ENCODE data around the gene ABCA7. TPM values are rescaled to one million over a fixed set of nuclear protein-coding genes. Genes with fewer than 3 reads are reported as not detected.

Gene ABCA7
- total RNA-seq, 2 experiments from 2014 or later: 76.6 to 77.5 TPM

DNA sequence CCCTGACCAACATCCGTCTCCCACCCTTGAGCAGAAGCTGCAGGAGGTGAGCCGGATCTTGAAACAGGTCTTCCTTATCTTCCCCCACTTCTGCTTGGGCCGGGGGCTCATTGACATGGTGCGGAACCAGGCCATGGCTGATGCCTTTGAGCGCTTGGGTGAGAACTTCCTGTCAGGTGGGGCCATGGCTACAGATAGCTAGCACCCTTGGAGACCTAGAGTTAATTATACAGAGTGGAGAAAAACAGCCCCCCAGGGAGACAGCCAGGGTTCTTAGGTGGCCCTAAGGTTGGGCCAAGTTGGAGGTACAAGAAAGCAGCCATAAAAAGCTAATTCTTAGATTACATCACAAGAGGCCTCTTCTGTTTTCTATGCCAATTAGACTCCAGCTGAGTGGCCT is 18.2 kb downstream of the ABCA7 start:
- no peak overlapping the region for H3K4me3 Mint-ChIP-seq
- DNase-seq (no peak), ATAC-seq (no peak)
- peaks cover 15% of the 10 kb centered on the region for H3K4me1 Mint-ChIP-seq (ENCODE audit: low read depth)
- H3K27me3 Mint-ChIP-seq (ENCODE audit: low read depth): no peaks in the 10 kb centered on the region
- H3K27ac Mint-ChIP-seq: peak overlapping the region; percentile 43
- ChIA-PET POLR2A (interaction anchor here (0.5 to 1.2 kb wide), 2 partner anchors 10 to 30 kb away, joined by 3 to 4 read pairs; no protein-coding TSS in a partner anchor), CTCF (interaction anchor here (1.3 to 2.0 kb wide), 4 partner anchors 9 to 186 kb away, joined by 3 to 7 read pairs (median 4); partner anchors contain the start of gene ARHGAP45)
- no peaks in the 10 kb centered on the region for H3K9me3 Mint-ChIP-seq (ENCODE audit: insufficient read depth)
- H3K36me3 Mint-ChIP-seq (ENCODE audit: low read depth): peaks cover 55% of the 10 kb centered on the region

- H3K27ac Mint-ChIP-seq: no peak overlapping the region
- ChIA-PET POLR2A (no interaction called here), CTCF (interaction anchor here (1.1 kb wide), 1 partner anchor 39 kb away, joined by 3 read pairs; the partner anchor contains the start of gene RNU6-2)
- ATAC-seq: no peak
- peaks cover 51% of the 10 kb centered on the region for H3K36me3 Mint-ChIP-seq (ENCODE audit: low read depth)
- no peak for DNase-seq
- no peaks in the 10 kb centered on the region for H3K27me3 Mint-ChIP-seq (ENCODE audit: low read depth)
- H3K4me1 Mint-ChIP-seq (ENCODE audit: low read depth): peaks cover 38% of the 10 kb centered on the region
- H3K9me3 Mint-ChIP-seq (ENCODE audit: insufficient read depth): no peaks in the 10 kb centered on the region
- no peak overlapping the region for H3K4me3 Mint-ChIP-seq
These were observed 20.8 kb downstream of the ABCA7 start for GRCh38 chr19:1060689-1061088.

- peaks cover 49% of the 10 kb centered on the region for H3K4me1 Mint-ChIP-seq (ENCODE audit: low read depth)
- no peaks in the 10 kb centered on the region for H3K27me3 Mint-ChIP-seq (ENCODE audit: low read depth)
- H3K27ac Mint-ChIP-seq: no peak overlapping the region
- CTCF ChIA-PET: no interaction called here
- no peak for DNase-seq
- no peak for ATAC-seq
- H3K4me3 Mint-ChIP-seq: no peak overlapping the region
- POLR2A ChIA-PET: interaction anchor here (0.7 kb wide), 1 partner anchor 21 kb away, joined by 3 read pairs; no protein-coding TSS in a partner anchor
- no peaks in the 10 kb centered on the region for H3K9me3 Mint-ChIP-seq (ENCODE audit: insufficient read depth)
- H3K36me3 Mint-ChIP-seq (ENCODE audit: low read depth): peaks cover 40% of the 10 kb centered on the region
These were observed 22.1 kb downstream of the ABCA7 start for GRCh38 chr19:1061987-1062386.

DNA sequence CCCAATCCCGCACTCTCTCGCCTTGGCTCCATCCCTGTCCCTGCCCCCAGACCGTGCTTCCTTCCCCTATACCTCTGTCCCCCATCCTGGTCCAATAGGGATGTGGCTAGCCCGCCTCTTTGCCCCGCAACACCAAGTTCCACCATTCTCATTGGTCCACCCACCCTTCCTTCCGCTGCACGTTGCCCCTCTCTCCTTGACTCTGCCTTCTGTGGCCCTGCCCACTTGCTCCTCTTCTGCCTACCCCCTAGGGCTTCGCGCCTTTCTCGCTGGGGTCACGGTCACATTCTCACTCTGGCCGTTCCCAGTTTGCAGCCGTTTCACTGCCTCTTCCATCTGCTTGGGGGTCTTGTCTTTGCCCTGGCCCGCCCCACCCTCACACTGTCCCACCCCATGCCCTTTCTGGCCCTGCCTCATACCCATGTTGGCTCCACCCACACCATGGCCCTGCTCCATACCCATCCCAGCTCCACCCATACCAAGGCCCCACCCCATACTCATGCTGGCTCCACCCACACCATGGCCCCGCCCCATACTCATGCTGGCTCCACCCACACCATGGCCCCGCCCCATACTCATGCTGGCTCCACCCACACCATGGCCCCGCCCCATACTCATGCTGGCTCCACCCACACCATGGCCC is 22.6 kb downstream of the ABCA7 start:
- DNase-seq (peak; percentile 56), ATAC-seq (no peak)
- peaks cover 35% of the 10 kb centered on the region for H3K36me3 Mint-ChIP-seq (ENCODE audit: low read depth)
- H3K4me1 Mint-ChIP-seq (ENCODE audit: low read depth): peaks cover 45% of the 10 kb centered on the region
- no peak overlapping the region for H3K4me3 Mint-ChIP-seq
- POLR2A ChIA-PET: interaction anchor here (0.7 kb wide), 1 partner anchor 22 kb away, joined by 3 read pairs; no protein-coding TSS in a partner anchor
- no peaks in the 10 kb centered on the region for H3K27me3 Mint-ChIP-seq (ENCODE audit: low read depth)
- CTCF ChIA-PET: no interaction called here
- no peak overlapping the region for H3K27ac Mint-ChIP-seq
- H3K9me3 Mint-ChIP-seq (ENCODE audit: insufficient read depth): no peaks in the 10 kb centered on the region

GRCh38 chr19:1063030-1063908 is 23.4 kb downstream of the ABCA7 start:
- H3K4me1 Mint-ChIP-seq (ENCODE audit: low read depth): peaks cover 39% of the 10 kb centered on the region
- no peak overlapping the region for H3K27ac Mint-ChIP-seq
- H3K4me3 Mint-ChIP-seq: no peak overlapping the region
- no peaks in the 10 kb centered on the region for H3K27me3 Mint-ChIP-seq (ENCODE audit: low read depth)
- H3K9me3 Mint-ChIP-seq (ENCODE audit: insufficient read depth): no peaks in the 10 kb centered on the region
- ChIA-PET CTCF (interaction anchor here (4.8 kb wide), 1 partner anchor 23 kb away, joined by 33 read pairs; the partner anchor contains the start of gene ABCA7), POLR2A (interaction anchor here (0.7 to 5.5 kb wide), 2 partner anchors 16 to 22 kb away, joined by 3 to 113 read pairs; no protein-coding TSS in a partner anchor)
- no peak for ATAC-seq
- peak; percentile 69 for DNase-seq
- peaks cover 29% of the 10 kb centered on the region for H3K36me3 Mint-ChIP-seq (ENCODE audit: low read depth)

DNA sequence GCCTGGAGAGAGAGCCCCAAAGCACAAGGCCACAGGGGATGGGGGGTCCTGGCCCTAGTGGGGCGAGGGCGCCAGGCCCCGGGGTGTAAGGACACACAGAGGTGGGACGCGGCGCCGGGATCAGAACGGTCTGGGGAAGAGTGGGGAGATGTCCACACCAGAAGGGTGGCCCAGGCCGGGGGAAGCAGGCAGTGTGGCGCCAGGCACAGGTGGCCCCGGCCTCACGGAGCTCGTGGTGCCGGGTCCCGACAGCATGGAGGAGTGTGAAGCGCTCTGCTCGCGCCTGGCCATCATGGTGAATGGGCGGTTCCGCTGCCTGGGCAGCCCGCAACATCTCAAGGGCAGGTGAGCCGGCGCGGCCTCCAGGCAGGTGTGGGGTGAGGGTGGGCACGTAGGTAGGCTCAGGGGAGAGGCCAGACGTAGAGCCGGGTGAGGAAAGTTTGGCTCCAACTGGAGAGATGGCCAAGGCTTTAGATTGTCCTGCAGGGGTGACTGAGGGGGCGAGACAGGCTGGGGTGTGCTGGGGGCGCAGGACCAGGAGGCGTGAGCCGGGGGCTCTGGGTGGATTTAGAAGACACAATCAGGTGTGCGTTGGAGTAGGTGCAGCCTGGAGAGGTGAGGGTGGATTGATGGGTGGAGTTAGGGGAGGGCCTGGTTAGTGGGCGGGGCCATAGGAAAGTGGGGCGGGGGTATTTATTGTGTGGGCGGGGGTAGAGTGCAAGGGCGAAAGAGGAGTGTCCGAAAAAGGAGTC is 24.2 kb downstream of the ABCA7 start:
- Mint-ChIP-seq H3K36me3 (ENCODE audit: low read depth) (peaks cover 31% of the 10 kb centered on the region), H3K27ac (peak overlapping the region; percentile 37), H3K9me3 (ENCODE audit: insufficient read depth) (no peaks in the 10 kb centered on the region), H3K4me3 (no peak overlapping the region), H3K4me1 (ENCODE audit: low read depth) (peaks cover 42% of the 10 kb centered on the region), H3K27me3 (ENCODE audit: low read depth) (no peaks in the 10 kb centered on the region)
- ChIA-PET POLR2A (interaction anchor here (0.8 to 5.5 kb wide), 4 partner anchors 15 to 26 kb away, joined by 3 to 113 read pairs (median 8); partner anchors contain the start of gene ABCA7), CTCF (interaction anchor here (0.9 to 4.8 kb wide), 14 partner anchors 9 to 180 kb away, joined by 3 to 33 read pairs (median 5); partner anchors contain the start of gene ABCA7)
- DNase-seq: no peak
- ATAC-seq: no peak

DNA sequence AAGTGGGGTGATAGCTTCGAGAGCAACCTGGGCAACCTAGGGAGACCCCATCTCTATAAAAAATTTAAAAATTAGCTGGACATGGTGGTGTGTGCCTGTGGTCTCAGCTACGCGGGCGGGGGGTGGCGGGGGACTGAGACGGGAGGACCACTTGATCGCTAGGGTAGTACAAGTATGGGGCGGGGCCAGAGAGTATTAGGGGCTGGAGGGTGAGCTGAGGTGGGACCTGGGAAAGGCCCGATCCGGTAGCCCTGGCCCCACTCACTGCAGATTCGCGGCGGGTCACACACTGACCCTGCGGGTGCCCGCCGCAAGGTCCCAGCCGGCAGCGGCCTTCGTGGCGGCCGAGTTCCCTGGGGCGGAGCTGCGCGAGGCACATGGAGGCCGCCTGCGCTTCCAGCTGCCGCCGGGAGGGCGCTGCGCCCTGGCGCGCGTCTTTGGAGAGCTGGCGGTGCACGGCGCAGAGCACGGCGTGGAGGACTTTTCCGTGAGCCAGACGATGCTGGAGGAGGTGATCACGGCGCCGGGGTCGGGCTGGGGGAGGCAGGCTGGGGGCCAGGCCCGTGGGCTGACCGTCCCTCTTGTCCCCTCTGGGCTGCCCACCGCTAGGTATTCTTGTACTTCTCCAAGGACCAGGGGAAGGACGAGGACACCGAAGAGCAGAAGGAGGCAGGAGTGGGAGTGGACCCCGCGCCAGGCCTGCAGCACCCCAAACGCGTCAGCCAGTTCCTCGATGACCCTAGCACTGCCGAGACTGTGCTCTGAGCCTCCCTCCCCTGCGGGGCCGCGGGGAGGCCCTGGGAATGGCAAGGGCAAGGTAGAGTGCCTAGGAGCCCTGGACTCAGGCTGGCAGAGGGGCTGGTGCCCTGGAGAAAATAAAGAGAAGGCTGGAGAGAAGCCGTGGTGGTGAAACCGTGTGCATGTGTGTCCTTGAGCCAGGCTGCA is 25.0 kb downstream of the ABCA7 start:
- Mint-ChIP-seq H3K27ac (peak overlapping the region; percentile 74), H3K27me3 (ENCODE audit: low read depth) (no peaks in the 10 kb centered on the region), H3K36me3 (ENCODE audit: low read depth) (peaks cover 31% of the 10 kb centered on the region), H3K4me1 (ENCODE audit: low read depth) (peaks cover 48% of the 10 kb centered on the region), H3K4me3 (peak overlapping the region; percentile 19), H3K9me3 (ENCODE audit: insufficient read depth) (no peaks in the 10 kb centered on the region)
- CTCF ChIA-PET: interaction anchor here (0.9 to 4.8 kb wide), 18 partner anchors 10 to 179 kb away, joined by 3 to 33 read pairs (median 5); partner anchors contain the start of gene ABCA7
- ATAC-seq (peak; percentile 38), DNase-seq (peak; percentile 77)
- POLR2A ChIA-PET: interaction anchor here (0.8 to 5.5 kb wide), 4 partner anchors 14 to 25 kb away, joined by 3 to 113 read pairs (median 8); partner anchors contain the start of gene ABCA7

GRCh38 chr19:1065606-1066109 is 25.8 kb downstream of the ABCA7 start:
- ChIA-PET POLR2A (interaction anchor here (1.7 to 5.5 kb wide), 4 partner anchors 13 to 27 kb away, joined by 7 to 113 read pairs (median 36); partner anchors contain the start of gene ABCA7), CTCF (interaction anchor here (1.0 to 4.8 kb wide), 11 partner anchors 9 to 201 kb away, joined by 3 to 33 read pairs (median 5); partner anchors contain the start of gene ABCA7)
- Mint-ChIP-seq H3K4me1 (ENCODE audit: low read depth) (peaks cover 50% of the 10 kb centered on the region), H3K36me3 (ENCODE audit: low read depth) (peaks cover 33% of the 10 kb centered on the region), H3K9me3 (ENCODE audit: insufficient read depth) (no peaks in the 10 kb centered on the region), H3K4me3 (peak overlapping the region; percentile 38), H3K27ac (peak overlapping the region; percentile 57), H3K27me3 (ENCODE audit: low read depth) (no peaks in the 10 kb centered on the region)
- DNase-seq (no peak), ATAC-seq (no peak)

DNA sequence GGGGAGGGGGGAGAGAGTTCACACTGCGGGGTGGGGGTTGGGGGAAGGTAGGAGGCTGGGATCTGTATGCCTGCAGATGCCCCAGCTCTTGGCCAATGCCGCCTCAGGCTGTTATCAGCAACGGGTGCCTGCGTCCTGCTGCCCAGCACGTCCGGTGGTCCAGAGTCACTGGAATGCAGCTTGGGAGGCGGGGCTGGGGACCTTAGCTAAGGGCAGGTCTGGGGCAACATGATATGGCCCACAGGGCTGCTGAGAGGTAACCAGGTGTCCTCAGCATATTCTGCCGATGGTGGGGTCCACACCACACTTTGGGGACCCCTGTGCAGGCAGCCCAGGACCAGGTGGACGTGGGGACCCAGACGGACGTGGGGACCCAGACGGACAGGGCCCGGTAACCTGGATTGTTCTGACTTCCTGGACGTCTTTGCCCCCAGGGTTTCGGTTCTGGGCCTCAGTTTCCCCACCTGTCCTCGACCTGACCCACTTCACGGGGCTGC is 26.4 kb downstream of the ABCA7 start:
- CTCF ChIA-PET: interaction anchor here (0.5 to 4.8 kb wide), 12 partner anchors 10 to 200 kb away, joined by 3 to 33 read pairs (median 9); partner anchors contain the start of gene ABCA7

More for the DNA sequence above, 26.4 kb downstream of the ABCA7 start:
- Mint-ChIP-seq H3K4me3 (peak overlapping the region; percentile 91), H3K4me1 (ENCODE audit: low read depth) (peaks cover 50% of the 10 kb centered on the region), H3K36me3 (ENCODE audit: low read depth) (peaks cover 33% of the 10 kb centered on the region), H3K9me3 (ENCODE audit: insufficient read depth) (no peaks in the 10 kb centered on the region), H3K27ac (peak overlapping the region; percentile 90), H3K27me3 (ENCODE audit: low read depth) (no peaks in the 10 kb centered on the region)
- POLR2A ChIA-PET: interaction anchor here (1.0 to 5.5 kb wide), 11 partner anchors 11 to 46 kb away, joined by 3 to 113 read pairs (median 8); partner anchors contain the start of genes ABCA7, GPX4, RNU6-2 and TMEM259
- ATAC-seq (no peak), DNase-seq (no peak)
